GM23338 (cell line): ENCODE results near the gene EXOC3. TPM values are rescaled to one million over a fixed set of nuclear protein-coding genes. Genes with fewer than 3 reads are reported as not detected.

Experiments
- ATAC-seq: fragments of 200-7000 bp; cut with Tn5 transposase; 3 replicates; pipeline ENCODE4 v1.9.1; 2020
- DNase-seq: peaks from one replicate; pipeline ENCODE4 v3.0.0-alpha.2; 2015; ENCODE audit warnings: low spot score
- H2AFZ ChIP-seq: fragments of 200-600 bp; sonication (generic); 2 replicates; pipeline ENCODE4 v1.8.0; 2016; ENCODE audit warnings: antibody characterized with exemption, mild to moderate bottlenecking, moderate library complexity
- H3F3A ChIP-seq: fragments of 200-600 bp; sonication (generic); replicated peaks from 2 replicates; pipeline ENCODE4 v1.8.0; 2017; ENCODE audit warnings: antibody characterized with exemption, mixed run types, low read depth
- H3K27ac ChIP-seq: fragments of 200-600 bp; sonication (generic); 2 replicates; pipeline ENCODE4 v1.6.1; 2016; ENCODE audit warnings: low read depth
- H3K27me3 ChIP-seq: fragments of 200-600 bp; sonication (generic); 2 replicates; pipeline ENCODE4 v1.8.0; 2016; ENCODE audit warnings: mild to moderate bottlenecking, mixed run types, moderate library complexity; ENCODE audit not compliant: insufficient read depth
- H3K36me3 ChIP-seq: fragments of 200-600 bp; sonication (generic); 2 replicates; pipeline ENCODE4 v1.8.0; 2016; ENCODE audit warnings: mild to moderate bottlenecking; ENCODE audit not compliant: insufficient read depth
- H3K4me1 ChIP-seq: fragments of 200-600 bp; sonication (generic); 2 replicates; pipeline ENCODE4 v1.8.0; 2016; ENCODE audit warnings: mild to moderate bottlenecking, moderate library complexity; ENCODE audit not compliant: insufficient read depth
- H3K4me2 ChIP-seq: fragments of 200-600 bp; sonication (generic); 2 replicates; pipeline ENCODE4 v1.7.1; 2017; ENCODE audit warnings: mixed run types
- H3K4me3 ChIP-seq: fragments of 200-600 bp; sonication (generic); 2 replicates; pipeline ENCODE4 v1.6.1; 2016; ENCODE audit warnings: mixed run types
- H3K79me2 ChIP-seq: fragments of 200-600 bp; sonication (generic); replicated peaks from 2 replicates; pipeline ENCODE4 v1.8.0; 2017; ENCODE audit warnings: mild to moderate bottlenecking; ENCODE audit not compliant: insufficient read depth
- H3K9me2 ChIP-seq: fragments of 200-600 bp; sonication (generic); 2 replicates; pipeline ENCODE4 v1.8.0; 2017; ENCODE audit not compliant: insufficient read depth
- H4K20me1 ChIP-seq: fragments of 200-600 bp; sonication (generic); replicated peaks from 2 replicates; pipeline ENCODE4 v1.8.0; 2017; ENCODE audit warnings: mild to moderate bottlenecking; ENCODE audit not compliant: insufficient read depth
- H3K27ac Mint-ChIP-seq: 2 replicates; pipeline ENCODE4 v1.8.0; 2020; ENCODE audit warnings: inconsistent platforms, mild to moderate bottlenecking, moderate library complexity, mixed read lengths
- H3K27me3 Mint-ChIP-seq: 3 replicates; pipeline ENCODE4 v1.8.0; 2022; ENCODE audit warnings: low read depth, mild to moderate bottlenecking, moderate library complexity, mixed read lengths, inconsistent platforms; ENCODE audit not compliant: insufficient read depth, poor library complexity
- H3K36me3 Mint-ChIP-seq: 3 replicates; pipeline ENCODE4 v1.8.0; 2021; ENCODE audit warnings: low read depth, mild to moderate bottlenecking, inconsistent platforms, moderate library complexity, mixed read lengths
- H3K4me1 Mint-ChIP-seq: 3 replicates; pipeline ENCODE4 v1.8.0; 2020; ENCODE audit warnings: mild to moderate bottlenecking, inconsistent platforms, mixed read lengths
- H3K4me3 Mint-ChIP-seq: 3 replicates; pipeline ENCODE4 v1.8.0; 2021; ENCODE audit warnings: moderate library complexity, mild to moderate bottlenecking, inconsistent platforms, mixed read lengths
- H3K9me3 Mint-ChIP-seq: 3 replicates; pipeline ENCODE4 v1.8.0; 2020; ENCODE audit warnings: moderate library complexity, mild to moderate bottlenecking, inconsistent platforms, mixed read lengths
- CREB1 ChIP-seq: fragments of 250-450 bp; sonication (Bioruptor Pico); IDR thresholded peaks from 2 replicates; pipeline ENCODE4 v1.5.0; 2020; ENCODE audit warnings: low read depth, mild to moderate bottlenecking, moderate library complexity
- EZH2 ChIP-seq: fragments of 200-600 bp; sonication (generic); IDR thresholded peaks from one replicate; pipeline ENCODE4 v1.8.0; 2017; ENCODE audit warnings: antibody characterized with exemption, mild to moderate bottlenecking, low read depth; ENCODE audit not compliant: unreplicated experiment
- EZH2phosphoT487 ChIP-seq: fragments of 200-600 bp; sonication (generic); IDR thresholded peaks from one replicate; pipeline ENCODE4 v1.8.1; 2018; ENCODE audit warnings: antibody characterized with exemption; ENCODE audit not compliant: unreplicated experiment
- JUNB ChIP-seq: IDR thresholded peaks from one replicate; pipeline ENCODE4 v1.6.1; 2016; ENCODE audit warnings: antibody characterized with exemption; ENCODE audit not compliant: unreplicated experiment
- NANOG ChIP-seq: IDR thresholded peaks from 2 replicates; pipeline ENCODE4 v1.6.1; 2016; ENCODE audit warnings: antibody characterized with exemption, borderline replicate concordance
- POLR2AphosphoS5 ChIP-seq: IDR thresholded peaks from 2 replicates; pipeline ENCODE4 v1.6.1; 2016; ENCODE audit warnings: antibody characterized with exemption, low read depth
- STAT1 ChIP-seq: IDR thresholded peaks from one replicate; pipeline ENCODE4 v1.6.1; 2016; ENCODE audit warnings: antibody characterized with exemption; ENCODE audit not compliant: unreplicated experiment
- ZNF114 ChIP-seq: fragments of 250-450 bp; sonication (Bioruptor Pico); IDR thresholded peaks from 2 replicates; pipeline ENCODE4 v1.5.0; 2020; ENCODE audit warnings: mild to moderate bottlenecking, moderate library complexity
- ZNF331 ChIP-seq: fragments of 250-450 bp; sonication (Bioruptor Pico); IDR thresholded peaks from 2 replicates; pipeline ENCODE4 v1.5.0; 2020; ENCODE audit warnings: low read depth, mild to moderate bottlenecking, moderate library complexity
- polyA plus RNA-seq: library from polyadenylated mRNA; unstranded; fragments of >200 nt; fragmentation: Nextera tagmentation; extraction: Ambion mirVana; gene quantifications from 2 replicates; pipeline ENCODE4 v1.2.1, GENCODE V29; 2016
- total RNA-seq: library from RNA; depleted of rRNA; stranded (reverse); fragments of >200 nt; shearing (Covaris generic); gene quantifications from 2 replicates; pipeline ENCODE4 v1.2.3, GENCODE V29; 2014
- TF ChIP-seq, protein P1 (sequence below), 2 experiments: fragments of 200-600 bp in 1 of 2; sonication (generic) in 1 of 2; conservative IDR thresholded peaks; 2 replicates each; pipeline versions ENCODE4 v1.5.1 to v1.6.1; 2016 to 2017; ENCODE audit warnings: antibody characterized with exemption in 2 of 2, low read depth in 2 of 2, mild to moderate bottlenecking in 2 of 2, moderate library complexity in 1 of 2
- TF ChIP-seq, protein P2 (sequence below): IDR thresholded peaks from one replicate; pipeline ENCODE4 v1.6.1; 2018; ENCODE audit warnings: antibody characterized with exemption; ENCODE audit not compliant: unreplicated experiment
- TF ChIP-seq, protein P3 (sequence below): fragments of 250-450 bp; sonication (Bioruptor Pico); IDR thresholded peaks from 2 replicates; pipeline ENCODE4 v1.5.0; 2020; ENCODE audit warnings: mild to moderate bottlenecking, moderate library complexity
- TF ChIP-seq, protein P4 (sequence below): IDR thresholded peaks from 2 replicates; pipeline ENCODE4 v1.6.1; 2016; ENCODE audit warnings: antibody characterized with exemption

The EXOC3 gene
- total and polyA plus RNA-seq, 2 experiments from 2014 or later, result 13.4 to 31.6 TPM

DNA sequence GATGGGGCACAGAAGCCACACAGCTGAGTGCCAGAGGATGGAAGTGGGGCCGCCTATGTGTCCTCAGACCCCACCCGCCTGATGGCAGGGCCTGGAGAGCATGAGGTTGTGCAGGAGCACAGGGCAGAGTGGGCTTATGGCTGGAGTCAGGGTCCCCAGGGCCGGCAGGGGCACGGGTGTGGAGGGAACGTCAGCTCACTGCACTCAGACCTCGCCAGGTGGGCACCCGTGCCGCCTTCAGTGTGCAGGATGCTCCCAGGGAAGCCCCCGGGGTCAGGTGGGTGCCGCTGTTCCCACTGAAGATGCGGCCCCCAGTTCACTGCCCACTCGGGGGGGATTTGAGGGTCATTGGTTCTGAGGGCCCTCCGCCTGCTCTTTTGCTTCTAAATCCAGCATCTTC, 34.9 kb downstream of the EXOC3 start:
- H3K4me3 Mint-ChIP-seq, result no peak overlapping the region
- H3K4me1 Mint-ChIP-seq, result peaks cover 3% of the 10 kb centered on the region; the same call in 1 of the 3 replicates
- Histone ChIP-seq H3K4me2 (no peak overlapping the region), H3K27ac (no peak overlapping the region), H3K79me2 (no peaks in the 10 kb centered on the region), H2AFZ (no peak overlapping the region), H3K27me3 (peaks cover 34% of the 10 kb centered on the region), H3K4me1 (no peaks in the 10 kb centered on the region), H4K20me1 (no peaks in the 10 kb centered on the region), H3K36me3 (no peaks in the 10 kb centered on the region), H3K4me3 (no peak overlapping the region), H3K9me2 (no peaks in the 10 kb centered on the region), H3F3A (no peaks in the 10 kb centered on the region)
- H3K27ac Mint-ChIP-seq, result no peak overlapping the region
- no peaks in the 10 kb centered on the region for H3K9me3 Mint-ChIP-seq
- DNase-seq, result no peak
- TF ChIP-seq EZH2phosphoT487, result no peak
- no peak for TF ChIP-seq NANOG
- TF ChIP-seq, protein P1, sequence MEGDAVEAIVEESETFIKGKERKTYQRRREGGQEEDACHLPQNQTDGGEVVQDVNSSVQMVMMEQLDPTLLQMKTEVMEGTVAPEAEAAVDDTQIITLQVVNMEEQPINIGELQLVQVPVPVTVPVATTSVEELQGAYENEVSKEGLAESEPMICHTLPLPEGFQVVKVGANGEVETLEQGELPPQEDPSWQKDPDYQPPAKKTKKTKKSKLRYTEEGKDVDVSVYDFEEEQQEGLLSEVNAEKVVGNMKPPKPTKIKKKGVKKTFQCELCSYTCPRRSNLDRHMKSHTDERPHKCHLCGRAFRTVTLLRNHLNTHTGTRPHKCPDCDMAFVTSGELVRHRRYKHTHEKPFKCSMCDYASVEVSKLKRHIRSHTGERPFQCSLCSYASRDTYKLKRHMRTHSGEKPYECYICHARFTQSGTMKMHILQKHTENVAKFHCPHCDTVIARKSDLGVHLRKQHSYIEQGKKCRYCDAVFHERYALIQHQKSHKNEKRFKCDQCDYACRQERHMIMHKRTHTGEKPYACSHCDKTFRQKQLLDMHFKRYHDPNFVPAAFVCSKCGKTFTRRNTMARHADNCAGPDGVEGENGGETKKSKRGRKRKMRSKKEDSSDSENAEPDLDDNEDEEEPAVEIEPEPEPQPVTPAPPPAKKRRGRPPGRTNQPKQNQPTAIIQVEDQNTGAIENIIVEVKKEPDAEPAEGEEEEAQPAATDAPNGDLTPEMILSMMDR (conservative IDR thresholded peaks at IDR 0.05; ENCODE audit: low read depth in 2 of 2), result no peak
- TF ChIP-seq ZNF114 (CRISPR knock-in tag), result no peak
- TF ChIP-seq, protein P2, sequence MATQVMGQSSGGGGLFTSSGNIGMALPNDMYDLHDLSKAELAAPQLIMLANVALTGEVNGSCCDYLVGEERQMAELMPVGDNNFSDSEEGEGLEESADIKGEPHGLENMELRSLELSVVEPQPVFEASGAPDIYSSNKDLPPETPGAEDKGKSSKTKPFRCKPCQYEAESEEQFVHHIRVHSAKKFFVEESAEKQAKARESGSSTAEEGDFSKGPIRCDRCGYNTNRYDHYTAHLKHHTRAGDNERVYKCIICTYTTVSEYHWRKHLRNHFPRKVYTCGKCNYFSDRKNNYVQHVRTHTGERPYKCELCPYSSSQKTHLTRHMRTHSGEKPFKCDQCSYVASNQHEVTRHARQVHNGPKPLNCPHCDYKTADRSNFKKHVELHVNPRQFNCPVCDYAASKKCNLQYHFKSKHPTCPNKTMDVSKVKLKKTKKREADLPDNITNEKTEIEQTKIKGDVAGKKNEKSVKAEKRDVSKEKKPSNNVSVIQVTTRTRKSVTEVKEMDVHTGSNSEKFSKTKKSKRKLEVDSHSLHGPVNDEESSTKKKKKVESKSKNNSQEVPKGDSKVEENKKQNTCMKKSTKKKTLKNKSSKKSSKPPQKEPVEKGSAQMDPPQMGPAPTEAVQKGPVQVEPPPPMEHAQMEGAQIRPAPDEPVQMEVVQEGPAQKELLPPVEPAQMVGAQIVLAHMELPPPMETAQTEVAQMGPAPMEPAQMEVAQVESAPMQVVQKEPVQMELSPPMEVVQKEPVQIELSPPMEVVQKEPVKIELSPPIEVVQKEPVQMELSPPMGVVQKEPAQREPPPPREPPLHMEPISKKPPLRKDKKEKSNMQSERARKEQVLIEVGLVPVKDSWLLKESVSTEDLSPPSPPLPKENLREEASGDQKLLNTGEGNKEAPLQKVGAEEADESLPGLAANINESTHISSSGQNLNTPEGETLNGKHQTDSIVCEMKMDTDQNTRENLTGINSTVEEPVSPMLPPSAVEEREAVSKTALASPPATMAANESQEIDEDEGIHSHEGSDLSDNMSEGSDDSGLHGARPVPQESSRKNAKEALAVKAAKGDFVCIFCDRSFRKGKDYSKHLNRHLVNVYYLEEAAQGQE, result no peak
- TF ChIP-seq JUNB, result no peak
- TF ChIP-seq CREB1 (CRISPR knock-in tag), result no peak
- no peak for TF ChIP-seq STAT1
- TF ChIP-seq, protein P3, sequence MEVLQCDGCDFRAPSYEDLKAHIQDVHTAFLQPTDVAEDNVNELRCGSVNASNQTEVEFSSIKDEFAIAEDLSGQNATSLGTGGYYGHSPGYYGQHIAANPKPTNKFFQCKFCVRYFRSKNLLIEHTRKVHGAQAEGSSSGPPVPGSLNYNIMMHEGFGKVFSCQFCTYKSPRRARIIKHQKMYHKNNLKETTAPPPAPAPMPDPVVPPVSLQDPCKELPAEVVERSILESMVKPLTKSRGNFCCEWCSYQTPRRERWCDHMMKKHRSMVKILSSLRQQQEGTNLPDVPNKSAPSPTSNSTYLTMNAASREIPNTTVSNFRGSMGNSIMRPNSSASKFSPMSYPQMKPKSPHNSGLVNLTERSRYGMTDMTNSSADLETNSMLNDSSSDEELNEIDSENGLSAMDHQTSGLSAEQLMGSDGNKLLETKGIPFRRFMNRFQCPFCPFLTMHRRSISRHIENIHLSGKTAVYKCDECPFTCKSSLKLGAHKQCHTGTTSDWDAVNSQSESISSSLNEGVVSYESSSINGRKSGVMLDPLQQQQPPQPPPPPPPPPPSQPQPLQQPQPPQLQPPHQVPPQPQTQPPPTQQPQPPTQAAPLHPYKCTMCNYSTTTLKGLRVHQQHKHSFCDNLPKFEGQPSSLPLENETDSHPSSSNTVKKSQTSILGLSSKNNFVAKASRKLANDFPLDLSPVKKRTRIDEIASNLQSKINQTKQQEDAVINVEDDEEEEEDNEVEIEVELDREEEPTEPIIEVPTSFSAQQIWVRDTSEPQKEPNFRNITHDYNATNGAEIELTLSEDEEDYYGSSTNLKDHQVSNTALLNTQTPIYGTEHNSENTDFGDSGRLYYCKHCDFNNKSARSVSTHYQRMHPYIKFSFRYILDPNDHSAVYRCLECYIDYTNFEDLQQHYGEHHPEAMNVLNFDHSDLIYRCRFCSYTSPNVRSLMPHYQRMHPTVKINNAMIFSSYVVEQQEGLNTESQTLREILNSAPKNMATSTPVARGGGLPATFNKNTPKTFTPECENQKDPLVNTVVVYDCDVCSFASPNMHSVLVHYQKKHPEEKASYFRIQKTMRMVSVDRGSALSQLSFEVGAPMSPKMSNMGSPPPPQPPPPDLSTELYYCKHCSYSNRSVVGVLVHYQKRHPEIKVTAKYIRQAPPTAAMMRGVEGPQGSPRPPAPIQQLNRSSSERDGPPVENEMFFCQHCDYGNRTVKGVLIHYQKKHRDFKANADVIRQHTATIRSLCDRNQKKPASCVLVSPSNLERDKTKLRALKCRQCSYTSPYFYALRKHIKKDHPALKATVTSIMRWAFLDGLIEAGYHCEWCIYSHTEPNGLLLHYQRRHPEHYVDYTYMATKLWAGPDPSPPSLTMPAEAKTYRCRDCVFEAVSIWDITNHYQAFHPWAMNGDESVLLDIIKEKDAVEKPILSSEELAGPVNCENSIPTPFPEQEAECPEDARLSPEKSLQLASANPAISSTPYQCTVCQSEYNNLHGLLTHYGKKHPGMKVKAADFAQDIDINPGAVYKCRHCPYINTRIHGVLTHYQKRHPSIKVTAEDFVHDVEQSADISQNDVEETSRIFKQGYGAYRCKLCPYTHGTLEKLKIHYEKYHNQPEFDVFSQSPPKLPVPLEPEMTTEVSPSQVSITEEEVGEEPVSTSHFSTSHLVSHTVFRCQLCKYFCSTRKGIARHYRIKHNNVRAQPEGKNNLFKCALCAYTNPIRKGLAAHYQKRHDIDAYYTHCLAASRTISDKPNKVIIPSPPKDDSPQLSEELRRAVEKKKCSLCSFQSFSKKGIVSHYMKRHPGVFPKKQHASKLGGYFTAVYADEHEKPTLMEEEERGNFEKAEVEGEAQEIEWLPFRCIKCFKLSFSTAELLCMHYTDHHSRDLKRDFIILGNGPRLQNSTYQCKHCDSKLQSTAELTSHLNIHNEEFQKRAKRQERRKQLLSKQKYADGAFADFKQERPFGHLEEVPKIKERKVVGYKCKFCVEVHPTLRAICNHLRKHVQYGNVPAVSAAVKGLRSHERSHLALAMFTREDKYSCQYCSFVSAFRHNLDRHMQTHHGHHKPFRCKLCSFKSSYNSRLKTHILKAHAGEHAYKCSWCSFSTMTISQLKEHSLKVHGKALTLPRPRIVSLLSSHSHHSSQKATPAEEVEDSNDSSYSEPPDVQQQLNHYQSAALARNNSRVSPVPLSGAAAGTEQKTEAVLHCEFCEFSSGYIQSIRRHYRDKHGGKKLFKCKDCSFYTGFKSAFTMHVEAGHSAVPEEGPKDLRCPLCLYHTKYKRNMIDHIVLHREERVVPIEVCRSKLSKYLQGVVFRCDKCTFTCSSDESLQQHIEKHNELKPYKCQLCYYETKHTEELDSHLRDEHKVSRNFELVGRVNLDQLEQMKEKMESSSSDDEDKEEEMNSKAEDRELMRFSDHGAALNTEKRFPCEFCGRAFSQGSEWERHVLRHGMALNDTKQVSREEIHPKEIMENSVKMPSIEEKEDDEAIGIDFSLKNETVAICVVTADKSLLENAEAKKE, result no peak
- no peak for TF ChIP-seq EZH2
- no peak for TF ChIP-seq POLR2AphosphoS5
- TF ChIP-seq, protein P4, sequence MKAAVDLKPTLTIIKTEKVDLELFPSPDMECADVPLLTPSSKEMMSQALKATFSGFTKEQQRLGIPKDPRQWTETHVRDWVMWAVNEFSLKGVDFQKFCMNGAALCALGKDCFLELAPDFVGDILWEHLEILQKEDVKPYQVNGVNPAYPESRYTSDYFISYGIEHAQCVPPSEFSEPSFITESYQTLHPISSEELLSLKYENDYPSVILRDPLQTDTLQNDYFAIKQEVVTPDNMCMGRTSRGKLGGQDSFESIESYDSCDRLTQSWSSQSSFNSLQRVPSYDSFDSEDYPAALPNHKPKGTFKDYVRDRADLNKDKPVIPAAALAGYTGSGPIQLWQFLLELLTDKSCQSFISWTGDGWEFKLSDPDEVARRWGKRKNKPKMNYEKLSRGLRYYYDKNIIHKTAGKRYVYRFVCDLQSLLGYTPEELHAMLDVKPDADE, result no peak
- TF ChIP-seq ZNF331 (CRISPR knock-in tag), result no peak
- H3K36me3 Mint-ChIP-seq, result no peaks in the 10 kb centered on the region
- H3K27me3 Mint-ChIP-seq, result peaks cover 35% of the 10 kb centered on the region
- no peak for ATAC-seq
